AG09309 (cell line): ENCODE measurements around the gene PLCH1.

ENCODE experiments used
- DNase-seq: peaks from one replicate; pipeline ENCODE4 v3.0.0-alpha.2; 2010; ENCODE audit warnings: low read depth
- H3K4me3 ChIP-seq: 2 replicates; pipeline ENCODE4 v1.5.1; 2011; ENCODE audit warnings: mild to moderate bottlenecking, low read depth, low read length, moderate library complexity; ENCODE audit not compliant: control insufficient read depth
- TF ChIP-seq, protein P1 (sequence below): IDR thresholded peaks from 2 replicates; pipeline ENCODE4 v1.5.1; 2011; ENCODE audit warnings: mild to moderate bottlenecking, low read depth, low read length, inconsistent platforms; ENCODE audit not compliant: insufficient read depth, control insufficient read depth; ENCODE audit errors: missing control alignments

Gene PLCH1

DNA sequence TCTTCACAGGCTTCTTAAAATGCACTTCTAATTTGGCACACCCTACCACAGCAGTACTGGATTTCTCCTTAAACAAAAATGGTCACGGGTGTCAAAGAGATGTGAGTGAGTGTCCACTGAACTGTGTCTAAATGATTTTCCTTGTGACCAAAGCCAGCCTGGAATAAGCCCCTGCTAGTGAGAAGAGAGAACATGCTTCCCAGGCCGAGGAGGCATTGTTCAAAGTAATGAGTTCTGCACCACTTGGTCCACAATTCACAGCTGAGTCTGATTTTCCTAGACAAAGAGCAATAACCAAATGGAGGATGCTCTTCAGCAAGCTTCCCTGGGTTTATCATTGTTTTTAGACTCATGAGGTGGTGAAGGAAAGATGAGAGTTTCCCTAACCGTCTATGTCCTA, 3.8 kb downstream of the PLCH1 start:
- no peak overlapping the region for H3K4me3 ChIP-seq
- TF ChIP-seq, protein P1, sequence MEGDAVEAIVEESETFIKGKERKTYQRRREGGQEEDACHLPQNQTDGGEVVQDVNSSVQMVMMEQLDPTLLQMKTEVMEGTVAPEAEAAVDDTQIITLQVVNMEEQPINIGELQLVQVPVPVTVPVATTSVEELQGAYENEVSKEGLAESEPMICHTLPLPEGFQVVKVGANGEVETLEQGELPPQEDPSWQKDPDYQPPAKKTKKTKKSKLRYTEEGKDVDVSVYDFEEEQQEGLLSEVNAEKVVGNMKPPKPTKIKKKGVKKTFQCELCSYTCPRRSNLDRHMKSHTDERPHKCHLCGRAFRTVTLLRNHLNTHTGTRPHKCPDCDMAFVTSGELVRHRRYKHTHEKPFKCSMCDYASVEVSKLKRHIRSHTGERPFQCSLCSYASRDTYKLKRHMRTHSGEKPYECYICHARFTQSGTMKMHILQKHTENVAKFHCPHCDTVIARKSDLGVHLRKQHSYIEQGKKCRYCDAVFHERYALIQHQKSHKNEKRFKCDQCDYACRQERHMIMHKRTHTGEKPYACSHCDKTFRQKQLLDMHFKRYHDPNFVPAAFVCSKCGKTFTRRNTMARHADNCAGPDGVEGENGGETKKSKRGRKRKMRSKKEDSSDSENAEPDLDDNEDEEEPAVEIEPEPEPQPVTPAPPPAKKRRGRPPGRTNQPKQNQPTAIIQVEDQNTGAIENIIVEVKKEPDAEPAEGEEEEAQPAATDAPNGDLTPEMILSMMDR: no peak
- no peak for DNase-seq

DNA sequence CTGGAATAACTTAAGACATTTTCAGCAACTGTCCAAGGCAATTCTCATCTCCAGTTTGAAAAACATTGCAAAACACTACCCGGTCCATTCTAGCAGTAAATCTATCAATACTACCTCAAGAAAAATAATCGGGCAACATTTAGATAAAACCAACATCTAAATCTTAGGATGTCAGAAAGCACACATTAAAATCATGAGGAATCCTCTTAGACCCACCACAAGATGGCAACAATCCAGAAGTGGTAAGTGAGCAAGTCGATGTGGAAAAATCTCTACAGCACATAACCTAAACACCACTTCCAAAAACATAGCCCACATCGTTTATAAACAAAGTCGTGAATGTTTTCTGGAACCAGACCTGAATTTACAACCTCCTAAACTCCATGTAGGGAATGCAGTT, 5.7 kb downstream of the PLCH1 start:
- no peak for DNase-seq
- no peak overlapping the region for H3K4me3 ChIP-seq
- TF ChIP-seq, protein P1: no peak

DNA sequence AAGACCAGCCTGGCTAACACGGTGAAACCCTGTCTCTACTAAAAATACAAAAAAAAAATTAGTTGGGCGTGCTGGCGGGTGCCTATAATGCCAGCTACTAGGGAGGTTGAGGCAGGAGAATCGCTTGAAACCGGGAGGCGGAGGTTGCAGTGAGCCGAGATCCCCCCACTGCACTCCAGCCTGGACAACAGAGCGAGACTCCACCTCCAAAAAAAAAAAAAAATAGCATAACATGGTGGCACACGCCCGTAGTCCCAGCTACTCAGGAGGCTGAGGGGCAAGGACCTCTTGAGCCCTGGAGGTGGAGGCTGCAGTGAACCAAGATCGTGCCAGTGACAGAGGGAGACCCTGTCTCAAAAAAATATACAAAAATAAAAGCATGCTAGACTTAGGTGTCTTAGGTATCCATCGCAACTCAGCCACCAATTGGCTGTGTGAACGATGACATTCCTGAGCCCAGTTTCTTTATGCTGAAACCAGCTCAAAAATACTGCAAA, 6.2 kb downstream of the PLCH1 start:
- H3K4me3 ChIP-seq: no peak overlapping the region
- TF ChIP-seq, protein P1: no peak
- DNase-seq: no peak

DNA sequence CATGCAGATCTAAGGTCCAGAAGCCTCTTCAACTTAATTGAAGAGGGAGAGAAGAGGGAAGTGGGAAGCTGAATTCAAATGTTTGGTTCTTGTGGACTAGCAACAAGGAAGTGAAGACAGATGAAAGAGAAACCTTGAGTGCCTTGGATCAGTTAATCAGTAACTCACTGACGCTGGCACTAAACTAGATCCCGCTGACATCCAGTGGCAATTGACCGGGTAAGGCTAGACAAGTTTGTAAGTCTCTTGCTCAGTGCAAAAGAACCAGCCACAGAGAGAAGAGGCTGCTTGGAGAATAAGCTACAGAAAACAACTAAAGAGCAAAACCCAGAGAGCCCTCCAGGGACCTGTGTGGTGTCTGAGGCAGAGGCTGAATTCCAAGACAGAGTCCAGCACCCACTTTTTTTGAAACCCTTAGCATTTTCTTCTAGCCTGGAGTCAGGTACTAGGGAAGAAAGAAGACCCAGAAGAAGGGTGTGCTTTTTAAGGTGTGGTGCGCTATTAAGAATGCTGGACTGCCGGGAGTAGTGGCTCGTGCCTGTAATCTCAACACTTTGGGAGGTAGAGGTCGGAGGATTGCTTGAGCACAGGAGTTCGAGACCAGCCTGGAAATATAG, 6.9 kb downstream of the PLCH1 start:
- DNase-seq: no peak
- H3K4me3 ChIP-seq: no peak overlapping the region
- TF ChIP-seq, protein P1: no peak

DNA sequence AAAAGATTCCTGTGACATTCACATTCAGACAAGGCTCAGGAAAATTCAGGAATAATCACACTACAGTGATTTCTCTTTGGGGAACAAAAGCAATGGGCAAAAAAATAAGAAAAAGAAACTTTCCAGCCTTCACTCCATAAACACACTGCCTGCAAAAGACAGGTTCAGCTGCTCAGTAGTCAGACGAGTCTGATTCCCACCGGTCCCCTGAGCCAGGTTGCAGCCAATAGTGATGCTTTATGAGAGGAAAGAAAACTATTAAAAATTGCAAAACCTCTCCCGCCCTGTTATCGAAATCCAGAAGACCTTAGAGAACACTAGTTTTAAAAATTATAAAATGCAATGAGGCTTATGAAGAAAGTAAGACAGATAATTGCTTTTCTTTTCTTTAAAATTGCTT, 8.5 kb downstream of the PLCH1 start:
- H3K4me3 ChIP-seq: no peak overlapping the region
- TF ChIP-seq, protein P1: no peak
- no peak for DNase-seq

DNA sequence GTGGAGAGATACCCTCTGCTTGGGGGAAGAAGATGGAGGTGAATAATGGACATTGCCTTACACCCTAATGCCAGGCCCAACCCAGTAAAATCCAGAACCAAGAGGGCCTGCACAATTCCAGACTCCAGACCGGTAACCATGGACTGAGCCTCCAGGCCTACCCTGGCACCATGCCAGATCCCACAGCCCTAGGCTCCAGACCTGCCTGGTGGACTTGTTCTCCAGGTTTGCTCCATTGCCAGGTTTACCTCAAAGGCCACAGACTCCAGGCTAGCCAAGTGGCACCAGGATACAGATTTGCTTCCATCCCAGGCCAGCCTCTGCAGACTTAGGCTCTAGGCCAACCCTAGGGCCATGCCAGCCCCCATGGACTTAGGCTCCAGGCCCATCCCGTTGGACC, 14.0 kb downstream of the PLCH1 start:
- TF ChIP-seq, protein P1: no peak
- H3K4me3 ChIP-seq: no peak overlapping the region
- no peak for DNase-seq
